IMR-90 (cell line): ENCODE data around the gene CENPX. TPM values are rescaled to one million over a fixed set of nuclear protein-coding genes. Genes with fewer than 3 reads are reported as not detected.

ENCODE experiments used
- CEBPB ChIP-seq: IDR thresholded peaks from 2 replicates; pipeline ENCODE4 v1.6.1; 2012; ENCODE audit warnings: low read depth, low read length, improper control_type of control experiment
- CHD1 ChIP-seq: IDR thresholded peaks from 2 replicates; pipeline ENCODE4 v1.6.1; 2012; ENCODE audit warnings: low read depth, low read length, improper control_type of control experiment
- ELK1 ChIP-seq: fragments of 150-350 bp; IDR thresholded peaks from 2 replicates; pipeline ENCODE4 v1.6.1; 2016; ENCODE audit warnings: low read depth, mild to moderate bottlenecking, low read length, moderate library complexity, borderline replicate concordance
- RAD21 ChIP-seq: IDR thresholded peaks from 2 replicates; pipeline ENCODE4 v1.6.1; 2012; ENCODE audit warnings: low read length, improper control_type of control experiment
- RFX5 ChIP-seq: IDR thresholded peaks from 2 replicates; pipeline ENCODE4 v1.8.0; 2012; ENCODE audit warnings: low read depth, mild to moderate bottlenecking, low read length, moderate library complexity
- polyA plus RNA-seq, 3 experiments: library from polyadenylated mRNA; depleted of rRNA; stranded (reverse); fragments of >200 nt; gene quantifications; 2 replicates each; pipeline ENCODE4 v1.2.3, GENCODE V29; 2012; ENCODE audit warnings: low replicate concordance in 1 of 3
- total RNA-seq: library from RNA; depleted of rRNA; stranded (reverse); fragments of >200 nt; gene quantifications from 2 replicates; pipeline ENCODE4 v1.2.3, GENCODE V29; 2012

Gene CENPX
- total and polyA plus RNA-seq, 2 of the 4 experiments (the other 2 are of a cell fraction) = 44.8 to 86.8 TPM

- no peak for TF ChIP-seq ELK1
- no peak for TF ChIP-seq CHD1
- TF ChIP-seq RAD21 = no peak
- no peak for TF ChIP-seq CEBPB
- no peak for TF ChIP-seq RFX5
Observed at GRCh38 chr17:82055965-82056728, 33.5 kb upstream of the CENPX start (continued).
